ENCODE data around the gene ZFYVE9. TPM values are rescaled to one million over a fixed set of nuclear protein-coding genes. Genes with fewer than 3 reads are reported as not detected.

ZFYVE9 gene
- total and polyA plus RNA-seq, 2 of the 13 experiments (the other 11 are each of a cell fraction or from before 2014, with no cell fraction given): 9.2 to 19.8 TPM

- FAIRE-seq (no peak), DNase-seq (ENCODE audit: low spot score) (no peak), ATAC-seq (no peak)
- WGBS (ENCODE audit: low lambda C conversion rate): 97% methylated on average over 2 of the region's 2 CpGs
- no peaks in the 10 kb centered on the region for H3K27me3 ChIP-seq (ENCODE audit: control insufficient read depth in 1 of 2, insufficient read depth in 2 of 2, low read length in 2 of 2)
- CTCF ChIA-PET (ENCODE audit: low intra/inter-chr PET ratio, low total read pairs): no interaction called here
- no peak overlapping the region for H3K9ac ChIP-seq (ENCODE audit: insufficient read depth, low read depth, low read length)
- intact Hi-C loops (cut with micrococcal nuclease; ENCODE audit: unreplicated experiment): no loop called here
- H3K9me3 ChIP-seq (ENCODE audit: low read length): no peaks in the 10 kb centered on the region
- POLR2A ChIA-PET: no interaction called here
- H4K20me1 ChIP-seq (ENCODE audit: insufficient read depth, low read length): 0 out of 2 replicates have a peak, but pooled peaks cover 4% of the 10 kb centered on the region
- peaks cover 3% of the 10 kb centered on the region for H3K79me2 ChIP-seq (ENCODE audit: insufficient read depth, low read length)
- TF ChIP-seq ZBTB49 (CRISPR knock-in tag; IDR thresholded peaks at IDR 0.05; ENCODE audit: borderline replicate concordance) (no peak), SYNCRIP (IDR thresholded peaks at IDR 0.05; ENCODE audit: insufficient read depth, low read depth, low read length) (no peak), JUNB (CRISPR knock-in tag; IDR thresholded peaks at IDR 0.05; ENCODE audit: borderline replicate concordance) (no peak), SETDB1 (CRISPR knock-in tag; IDR thresholded peaks at IDR 0.05; ENCODE audit: borderline replicate concordance) (no peak), MLLT10 (CRISPR knock-in tag; IDR thresholded peaks at IDR 0.05) (no peak), ZNF770 (CRISPR knock-in tag; IDR thresholded peaks at IDR 0.05) (no peak), CTCF (CRISPR knock-in tag; IDR thresholded peaks at IDR 0.05) (no peak), JUN (CRISPR knock-in tag; IDR thresholded peaks at IDR 0.05) (no peak), TARDBP (CRISPR knock-in tag; IDR thresholded peaks at IDR 0.05) (no peak), HNF1A (IDR thresholded peaks at IDR 0.05; ENCODE audit: low read depth) (no peak), HNF1A (CRISPR knock-in tag; IDR thresholded peaks at IDR 0.05; ENCODE audit: borderline replicate concordance) (no peak)
- H2AFZ ChIP-seq (ENCODE audit: low read length): no peak overlapping the region
- no peak overlapping the region for H3K27ac ChIP-seq (ENCODE audit: extremely low read length, insufficient read depth, low read length)
- H3K4me1 ChIP-seq (ENCODE audit: insufficient read depth, low read length): peaks cover 22% of the 10 kb centered on the region
- in situ Hi-C loops (cut with HindIII; ENCODE audit: extremely low pct_ligation_motif_present, low pct_unique_long_range_greater_than_20kb): no loop called here
- BruUV-seq (replicated peaks): no TSS peak
- H3K4me2 ChIP-seq (ENCODE audit: low read depth, low read length): no peak overlapping the region
- H3K4me3 ChIP-seq (replicated peaks in 1 of 3; ENCODE audit: insufficient read depth in 1 of 3, low read depth in 2 of 3, low read length in 3 of 3): no peak overlapping the region
- H3K36me3 ChIP-seq (replicated peaks in 1 of 2; ENCODE audit: control insufficient read depth in 1 of 2, insufficient read depth in 2 of 2, low read length in 2 of 2): no peaks in the 10 kb centered on the region
These were observed 44.6 kb downstream of the ZFYVE9 start for GRCh38 chr1:52186449-52186848.

Measured in HepG2 (cell line).